A549 treated with Mapracorat at 1 μM for 4 hours (cell line): ENCODE results near the gene KRTAP4-16. TPM values are rescaled to one million over a fixed set of nuclear protein-coding genes. Genes with fewer than 3 reads are reported as not detected.

Source experiments
- total RNA-seq: library from RNA; stranded (reverse); fragments of 200-300 nt; extraction: Qiagen RNA extraction; gene quantifications from 5 replicates; pipeline ENCODE4 v1.2.3, GENCODE V29; 2022

The KRTAP4-16 gene
- not detected in 5 replicates for total RNA-seq

DNA sequence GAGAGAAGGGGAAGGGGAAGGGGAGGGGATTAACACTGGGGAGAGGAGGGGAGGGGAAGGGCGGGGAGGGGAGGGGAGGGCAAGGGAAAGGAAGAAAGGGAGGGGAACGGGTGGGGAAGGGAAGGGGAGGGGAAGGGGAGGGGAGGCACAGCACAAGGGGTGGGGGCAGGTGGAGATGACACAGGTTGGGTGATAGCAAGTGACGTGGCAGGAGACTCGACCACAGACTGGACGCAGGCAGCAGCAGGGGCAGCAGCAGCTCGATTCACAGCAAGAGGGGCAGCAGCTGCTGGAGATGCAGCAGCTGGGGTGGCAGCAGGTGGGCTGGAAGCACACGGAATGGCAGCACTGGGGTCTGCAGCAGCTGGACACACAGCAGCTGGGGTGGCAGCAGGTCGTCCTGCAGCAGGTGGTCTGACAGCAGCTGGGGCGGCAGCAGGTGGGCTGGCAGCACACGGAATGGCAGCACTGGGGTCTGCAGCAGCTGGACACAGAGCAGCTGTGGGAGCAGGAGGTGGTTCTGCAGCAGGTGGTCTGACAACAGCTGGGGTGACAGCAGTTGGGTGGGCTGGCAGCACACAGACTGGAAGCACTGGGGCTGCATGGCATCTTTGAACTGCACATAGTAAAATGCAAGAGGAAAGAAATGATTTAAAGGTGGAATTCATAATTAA lies at the start of gene KRTAP4-16:
Gene KRTAP4-16, minus strand, starts transcription at position 624 of the 674 bp plus-strand sequence. Its CDS starts 0 bp downstream, at position 624.

DNA sequence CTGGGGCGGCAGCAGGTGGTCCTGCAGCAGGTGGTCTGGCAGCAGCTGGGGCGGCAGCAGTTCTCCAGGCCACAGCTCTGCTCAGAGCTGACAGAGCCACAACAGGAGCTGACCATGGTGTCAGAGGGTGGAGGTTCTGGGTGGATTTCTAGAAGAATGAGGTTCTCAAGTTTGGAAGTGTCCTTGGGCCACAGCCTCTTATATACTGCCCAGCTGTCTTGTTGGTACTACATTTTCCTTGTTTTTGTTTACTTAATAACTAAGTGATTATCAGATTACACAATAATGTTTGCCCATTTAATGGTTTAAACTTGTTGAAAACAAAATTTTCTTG lies 47.6 kb upstream of the KRTAP4-16 start, which contains the start of gene KRTAP4-5:
Gene KRTAP4-5, minus strand, starts transcription at position 174 of the 334 bp plus-strand sequence. Its CDS starts 58 bp downstream, at position 116.

DNA sequence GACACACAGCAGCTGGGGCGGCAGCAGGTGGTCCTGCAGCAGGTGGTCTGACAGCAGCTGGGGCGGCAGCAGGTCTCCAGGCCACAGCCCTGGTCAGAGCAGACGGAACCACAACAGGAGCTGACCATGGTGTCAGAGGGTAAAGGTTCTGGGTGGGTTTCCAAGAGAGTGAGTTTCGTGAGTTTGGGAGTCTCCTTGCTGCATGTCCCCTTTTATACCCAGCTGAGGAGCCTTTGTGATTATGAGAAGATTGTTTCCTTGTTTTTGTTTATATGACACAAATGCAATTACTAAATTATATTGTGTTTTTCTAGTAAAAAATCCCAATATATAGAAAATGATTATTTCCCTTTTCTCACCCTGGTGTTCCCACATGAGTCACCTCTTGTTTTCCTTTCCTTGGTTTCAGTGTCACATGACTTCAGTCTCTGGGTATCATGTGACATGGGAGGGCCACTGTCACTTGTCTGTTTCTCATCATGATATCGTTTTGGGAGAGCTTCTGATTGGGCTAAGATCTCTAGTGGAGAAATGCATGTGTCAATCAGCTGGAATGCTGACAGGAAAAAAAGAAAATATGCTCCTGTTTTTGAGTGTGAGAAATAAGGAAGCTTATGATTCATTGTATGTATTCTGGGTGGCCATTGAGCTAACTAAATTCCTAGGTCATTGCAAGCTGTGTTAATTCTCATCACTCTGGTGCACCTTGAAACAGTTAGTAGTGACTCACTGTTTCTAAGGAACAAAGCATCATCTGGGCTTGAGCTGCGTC lies 38.5 kb upstream of the KRTAP4-16 start, which contains the start of gene KRTAP4-6:
Gene KRTAP4-6, minus strand, starts transcription at position 185 of the 772 bp plus-strand sequence. Its CDS starts 57 bp downstream, at position 128.

DNA sequence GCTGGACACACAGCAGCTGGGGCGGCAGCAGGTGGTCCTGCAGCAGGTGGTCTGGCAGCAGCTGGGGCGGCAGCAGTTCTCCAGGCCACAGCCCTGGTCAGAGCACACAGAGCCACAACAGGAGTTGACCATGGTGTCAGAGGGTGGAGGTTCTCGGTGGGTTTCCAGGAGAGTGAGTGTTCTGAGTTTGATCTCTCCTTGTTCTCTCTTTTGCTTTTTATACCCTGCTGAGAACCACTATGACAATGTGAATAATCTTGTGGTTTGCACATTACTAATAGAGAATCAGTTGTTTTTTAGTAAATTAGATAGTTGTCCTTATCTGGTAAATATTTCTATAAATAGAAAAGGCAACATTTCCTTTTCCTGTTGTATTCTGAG lies 22.0 kb upstream of the KRTAP4-16 start, which contains the start of gene KRTAP4-12:
Gene KRTAP4-12, minus strand, starts transcription at position 192 of the 381 bp plus-strand sequence. Its CDS starts 60 bp downstream, at position 132.

DNA sequence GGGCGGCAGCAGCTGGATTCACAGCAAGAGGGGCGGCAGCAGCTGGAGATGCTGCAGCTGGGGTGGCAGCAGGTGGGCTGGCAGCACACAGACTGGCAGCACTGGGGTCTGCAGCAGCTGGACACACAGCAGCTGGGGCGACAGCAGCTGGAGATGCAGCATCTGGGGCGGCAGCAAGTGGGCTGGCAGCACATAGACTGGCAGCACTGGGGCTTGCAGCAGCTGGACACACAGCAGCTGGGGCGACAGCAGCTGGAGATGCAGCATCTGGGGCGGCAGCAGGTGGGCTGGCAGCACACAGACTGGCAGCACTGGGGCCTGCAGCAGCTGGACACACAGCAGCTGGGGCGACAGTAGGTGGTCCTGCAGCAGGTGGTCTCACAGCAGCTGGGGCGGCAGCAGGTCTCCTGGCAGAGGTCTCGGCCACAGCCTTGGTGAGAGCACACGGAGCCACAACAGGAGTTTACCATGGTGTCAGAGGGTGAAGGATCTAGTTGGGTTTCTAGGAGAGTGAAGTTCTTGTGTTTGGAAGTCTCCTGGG lies 15.9 kb upstream of the KRTAP4-16 start, which contains the start of gene KRTAP4-11:
Gene KRTAP4-11, minus strand, starts transcription at position 528 of the 541 bp plus-strand sequence. Its CDS starts 58 bp downstream, at position 470.

DNA sequence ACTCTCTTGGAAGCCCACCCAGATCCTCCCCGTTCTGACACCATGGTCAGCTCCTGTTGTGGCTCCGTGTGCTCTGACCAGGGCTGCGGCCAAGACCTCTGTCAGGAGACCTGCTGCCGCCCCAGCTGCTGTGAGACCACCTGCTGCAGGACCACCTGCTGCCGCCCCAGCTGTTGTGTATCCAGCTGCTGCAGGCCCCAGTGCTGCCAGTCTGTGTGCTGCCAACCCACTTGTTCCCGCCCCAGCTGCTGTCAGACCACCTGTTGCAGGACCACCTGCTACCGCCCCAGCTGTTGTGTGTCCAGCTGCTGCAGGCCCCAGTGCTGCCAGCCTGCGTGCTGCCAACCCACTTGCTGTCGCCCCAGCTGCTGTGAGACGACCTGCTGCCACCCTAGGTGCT lies 3.3 kb upstream of the KRTAP4-16 start, which contains the start of gene KRTAP4-9:
Gene KRTAP4-9, plus strand, starts transcription at position 43 of the 400 bp plus-strand sequence. Its CDS starts 0 bp downstream, at position 43.

DNA sequence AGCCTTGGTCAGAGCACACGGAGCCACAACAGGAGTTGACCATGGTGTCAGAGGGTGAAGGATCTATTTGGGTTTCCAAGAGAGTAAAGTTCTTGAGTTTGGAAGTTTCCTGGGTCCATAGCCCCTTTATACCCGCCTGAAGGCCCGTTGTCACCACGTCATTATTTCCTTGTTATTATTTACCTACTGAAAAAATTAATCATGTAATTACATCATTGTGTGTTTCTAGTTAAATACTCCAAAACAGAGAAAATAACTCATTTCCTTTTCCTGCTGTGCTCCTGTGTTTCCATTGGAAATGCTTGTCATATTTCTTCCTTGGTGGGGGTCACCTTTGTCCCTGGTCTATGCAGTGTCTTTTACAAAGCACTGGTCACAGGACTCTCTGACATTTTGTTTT lies 4.0 kb downstream of the KRTAP4-16 start, which contains the start of gene KRTAP4-8:
Gene KRTAP4-8, minus strand, starts transcription at position 101 of the 400 bp plus-strand sequence. Its CDS starts 58 bp downstream, at position 43.

DNA sequence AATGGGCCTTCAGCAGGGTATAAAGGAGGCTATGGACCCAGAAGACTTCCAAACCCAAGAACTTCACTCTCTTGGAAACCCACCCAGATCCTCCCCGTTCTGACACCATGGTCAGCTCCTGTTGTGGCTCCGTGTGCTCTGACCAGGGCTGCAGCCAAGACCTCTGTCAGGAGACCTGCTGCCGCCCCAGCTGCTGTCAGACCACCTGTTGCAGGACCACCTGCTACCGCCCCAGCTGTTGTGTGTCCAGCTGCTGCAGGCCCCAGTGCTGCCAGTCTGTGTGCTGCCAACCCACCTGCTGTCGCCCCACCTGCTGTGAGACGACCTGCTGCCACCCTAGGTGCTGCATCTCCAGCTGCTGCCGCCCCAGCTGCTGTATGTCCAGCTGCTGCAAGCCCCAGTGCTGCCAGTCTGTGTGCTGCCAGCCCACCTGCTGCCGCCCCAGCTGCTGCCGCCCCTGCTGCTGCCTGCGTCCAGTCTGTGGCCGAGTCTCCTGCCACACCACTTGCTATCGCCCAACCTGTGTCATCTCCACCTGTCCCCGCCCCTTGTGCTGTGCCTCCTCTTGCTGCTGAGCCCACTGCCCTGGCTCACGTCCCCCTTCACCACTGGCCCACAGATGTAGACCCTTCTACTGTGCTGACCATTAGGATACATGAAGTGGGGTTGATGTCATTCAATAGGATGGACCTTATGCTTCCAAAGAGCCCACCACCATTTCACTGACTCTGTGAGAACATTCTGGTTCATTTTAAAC lies 17.7 kb downstream of the KRTAP4-16 start, which contains the start of gene KRTAP4-7:
Gene KRTAP4-7, plus strand, starts transcription at position 51 of the 757 bp plus-strand sequence. Its CDS starts 57 bp downstream, at position 108.

DNA sequence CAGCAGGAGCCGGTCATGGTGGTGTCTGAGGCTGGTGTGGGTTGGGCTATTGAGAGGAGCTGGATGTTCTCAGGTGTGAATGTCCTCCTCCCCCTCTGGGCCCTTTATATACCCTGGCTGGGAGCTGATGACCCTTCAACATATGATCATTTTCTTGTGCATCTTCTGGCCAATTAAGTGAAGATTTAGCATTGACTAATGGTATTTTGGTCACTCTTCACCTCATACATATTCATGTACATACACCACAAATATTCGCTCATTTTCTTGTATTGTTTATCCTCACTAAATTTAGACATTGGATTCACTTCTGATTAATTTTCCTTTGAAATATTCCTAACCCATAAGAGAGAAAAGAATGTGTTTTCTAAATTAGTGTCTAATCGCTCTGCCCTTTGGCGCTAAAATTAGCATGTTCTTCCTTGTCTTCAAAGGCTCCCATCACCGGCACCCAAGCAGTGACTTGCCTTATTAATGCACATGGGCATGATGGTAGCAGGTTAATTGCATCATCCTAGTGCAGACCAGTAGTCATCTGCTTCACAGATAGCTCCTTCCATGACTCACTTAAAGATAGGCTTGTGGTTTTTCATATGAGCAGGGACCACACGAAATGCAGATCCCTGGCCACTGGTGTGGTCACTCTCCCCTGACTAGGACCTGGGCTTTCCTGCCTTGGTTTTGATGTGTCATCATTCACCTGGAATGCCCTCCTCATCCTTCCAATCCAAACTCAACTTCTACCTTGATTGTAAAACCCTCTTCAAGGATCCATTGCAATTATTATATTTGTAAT lies 36.0 kb downstream of the KRTAP4-16 start, which contains the start of gene KRTAP2-4:
Gene KRTAP2-4, minus strand, starts transcription at position 51 of the 796 bp plus-strand sequence. Its CDS starts 34 bp downstream, at position 17.

DNA sequence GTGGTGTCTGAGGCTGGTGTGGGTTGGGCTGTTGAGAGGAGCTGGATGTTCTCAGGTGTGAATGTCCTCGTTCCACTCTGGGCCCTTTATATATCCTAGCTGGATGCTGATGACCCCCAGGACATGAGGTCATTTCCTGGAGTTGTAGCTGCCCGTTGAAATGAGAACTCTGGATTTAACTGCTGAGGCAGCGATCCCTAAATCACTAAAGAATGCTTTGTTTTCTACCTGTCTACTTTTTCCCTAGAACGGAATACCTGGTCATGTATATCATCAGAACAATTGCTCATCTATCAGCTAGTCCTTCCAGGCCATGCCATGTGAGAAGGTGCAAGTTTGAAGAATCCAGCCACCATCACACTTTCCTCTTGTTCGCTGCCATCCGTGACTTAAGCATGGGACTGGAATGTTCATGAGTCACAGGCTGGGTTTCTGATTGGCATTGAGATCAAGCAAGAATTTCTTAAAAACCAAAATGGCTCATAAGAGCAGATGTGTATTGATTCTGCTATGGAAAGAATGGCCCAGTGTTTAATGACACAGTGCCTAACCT lies 41.9 kb downstream of the KRTAP4-16 start, which contains the start of gene KRTAP2-3:
Gene KRTAP2-3, minus strand, starts transcription at position 63 of the 553 bp plus-strand sequence. CDS start 64 bp downstream, outside the sequence.

DNA sequence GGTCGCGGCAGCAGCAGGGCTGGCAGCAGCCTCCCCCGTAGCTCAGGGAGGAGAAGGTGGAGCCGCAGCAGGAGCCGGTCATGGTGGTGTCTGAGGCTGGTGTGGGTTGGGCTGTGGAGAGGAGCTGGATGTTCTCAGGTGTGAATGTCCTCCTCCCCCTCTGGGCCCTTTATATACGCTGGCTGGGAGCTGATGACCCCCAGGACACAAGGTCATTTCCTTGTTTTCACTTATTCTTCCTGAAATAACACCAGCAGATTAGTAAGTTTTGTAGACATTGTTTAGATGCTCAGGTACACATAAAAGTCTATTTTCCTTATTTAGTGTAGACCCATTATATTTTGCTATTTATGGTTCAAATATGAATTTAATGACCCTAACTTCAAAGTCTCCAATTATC lies 46.9 kb downstream of the KRTAP4-16 start, which contains the start of gene KRTAP2-2:
Gene KRTAP2-2, minus strand, starts transcription at position 101 of the 400 bp plus-strand sequence. Its CDS starts 19 bp downstream, at position 82.

Other genes with a start within 250 kb of the KRTAP4-16 start
- gene KRT12, start 235.0 kb downstream of the KRTAP4-16 start, total RNA-seq, result not detected in 5 replicates
- 0.17 to 0.45 TPM (median 0.26 TPM) in 5 replicates for gene KRT20, start 217.0 kb downstream of the KRTAP4-16 start, total RNA-seq
- gene KRT23, start 164.6 kb downstream of the KRTAP4-16 start, total RNA-seq, result 0.08 to 0.15 TPM (median 0.08 TPM) in 3 of 5 replicates, not detected in the others
- not detected in 5 replicates for gene KRT39, start 135.3 kb downstream of the KRTAP4-16 start, total RNA-seq
- not detected in 5 replicates for gene KRT40, start 117.9 kb downstream of the KRTAP4-16 start, total RNA-seq
- not detected in 5 replicates for gene KRTAP3-3, start 108.0 kb downstream of the KRTAP4-16 start, total RNA-seq
- gene KRTAP3-2, start 102.3 kb downstream of the KRTAP4-16 start, total RNA-seq, result 0.22 to 0.42 TPM (median 0.37 TPM) in 3 of 5 replicates, not detected in the others
- gene KRTAP3-1, start 93.1 kb downstream of the KRTAP4-16 start, total RNA-seq, result 0.35 TPM in 1 of 5 replicates, not detected in the others
- not detected in 5 replicates for gene KRTAP1-5, start 75.0 kb downstream of the KRTAP4-16 start, total RNA-seq
- gene KRTAP1-4, start 72.0 kb downstream of the KRTAP4-16 start, total RNA-seq, result not detected in 5 replicates
- gene KRTAP1-3, start 67.3 kb downstream of the KRTAP4-16 start, total RNA-seq, result not detected in 5 replicates
- not detected in 5 replicates for gene KRTAP1-1, start 60.8 kb downstream of the KRTAP4-16 start, total RNA-seq
- not detected in 5 replicates for gene KRTAP2-1, start 54.9 kb downstream of the KRTAP4-16 start, total RNA-seq
- not detected in 5 replicates for gene KRTAP2-2, start 47.0 kb downstream of the KRTAP4-16 start, total RNA-seq
- 0.22 TPM in 1 of 5 replicates, not detected in the others for gene KRTAP2-3, start 42.1 kb downstream of the KRTAP4-16 start, total RNA-seq
- gene KRTAP2-4, start 36.3 kb downstream of the KRTAP4-16 start, total RNA-seq, result not detected in 5 replicates
- gene KRTAP4-7, start 18.1 kb downstream of the KRTAP4-16 start, total RNA-seq, result not detected in 5 replicates
- gene KRTAP4-8, start 4.1 kb downstream of the KRTAP4-16 start, total RNA-seq, result not detected in 5 replicates
- not detected in 5 replicates for gene KRTAP4-9, start 3.2 kb upstream of the KRTAP4-16 start, total RNA-seq
- not detected in 5 replicates for gene KRTAP4-11, start 16.2 kb upstream of the KRTAP4-16 start, total RNA-seq
- gene KRTAP4-12, start 22.0 kb upstream of the KRTAP4-16 start, total RNA-seq, result not detected in 5 replicates
- gene KRTAP4-6, start 38.3 kb upstream of the KRTAP4-16 start, total RNA-seq, result not detected in 5 replicates
- gene KRTAP4-5, start 47.6 kb upstream of the KRTAP4-16 start, total RNA-seq, result not detected in 5 replicates
- not detected in 5 replicates for gene KRTAP4-4, start 58.5 kb upstream of the KRTAP4-16 start, total RNA-seq
- not detected in 5 replicates for gene KRTAP4-3, start 66.0 kb upstream of the KRTAP4-16 start, total RNA-seq
- gene KRTAP4-2, start 76.0 kb upstream of the KRTAP4-16 start, total RNA-seq, result not detected in 5 replicates
- gene KRTAP4-1, start 82.7 kb upstream of the KRTAP4-16 start, total RNA-seq, result 0.16 to 0.38 TPM (median 0.18 TPM) in 3 of 5 replicates, not detected in the others
- not detected in 5 replicates for gene KRTAP9-1, start 87.7 kb upstream of the KRTAP4-16 start, total RNA-seq
- gene KRTAP9-2, start 124.4 kb upstream of the KRTAP4-16 start, total RNA-seq, result not detected in 5 replicates
- not detected in 5 replicates for gene KRTAP9-3, start 130.2 kb upstream of the KRTAP4-16 start, total RNA-seq
- not detected in 5 replicates for gene KRTAP9-8, start 135.8 kb upstream of the KRTAP4-16 start, total RNA-seq
- gene KRTAP9-4, start 147.5 kb upstream of the KRTAP4-16 start, total RNA-seq, result not detected in 5 replicates
- gene KRTAP9-9, start 153.2 kb upstream of the KRTAP4-16 start, total RNA-seq, result not detected in 5 replicates
- gene KRTAP9-6, start 163.2 kb upstream of the KRTAP4-16 start, total RNA-seq, result not detected in 5 replicates
- gene KRTAP9-7, start 173.5 kb upstream of the KRTAP4-16 start, total RNA-seq, result not detected in 5 replicates
- not detected in 5 replicates for gene KRTAP29-1, start 200.6 kb upstream of the KRTAP4-16 start, total RNA-seq
- gene KRTAP16-1, start 207.1 kb upstream of the KRTAP4-16 start, total RNA-seq, result not detected in 5 replicates
- not detected in 5 replicates for gene KRTAP17-1, start 213.5 kb upstream of the KRTAP4-16 start, total RNA-seq
- gene KRT33A, start 248.6 kb upstream of the KRTAP4-16 start, total RNA-seq, result not detected in 5 replicates